ENCODE results near the gene MYO5B.

The MYO5B gene

DNA sequence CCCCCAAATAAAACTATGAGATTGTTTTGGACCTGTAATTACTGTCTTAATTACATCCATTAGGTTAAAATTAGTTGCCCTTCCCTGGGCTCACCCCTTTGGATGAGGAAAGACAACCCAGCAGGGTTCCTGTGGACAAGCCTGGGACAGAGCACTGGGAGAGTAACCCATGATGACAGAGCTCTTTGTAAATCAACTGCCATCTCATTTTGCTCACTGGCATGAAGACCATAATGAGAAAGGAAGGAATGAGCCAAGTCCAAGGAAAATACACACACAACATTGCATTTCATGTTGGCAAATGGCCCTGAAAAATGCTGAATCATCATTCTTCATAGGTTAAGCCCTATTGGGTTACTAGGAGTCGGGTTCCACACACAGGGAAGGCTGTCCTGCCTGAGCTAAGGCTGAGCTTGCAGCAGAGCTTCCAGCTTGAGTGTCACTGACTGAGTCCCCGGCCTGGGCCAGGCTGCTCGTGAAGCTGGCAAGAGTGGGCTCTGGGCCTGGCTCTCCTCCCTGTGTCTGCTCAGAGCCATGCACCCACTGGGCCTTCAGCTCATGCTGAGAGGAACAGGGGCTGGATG lies 287.5 kb downstream of the MYO5B start:
- no peak overlapping the region for H3K9ac ChIP-seq
- no peak overlapping the region for H3K27ac ChIP-seq
- H4K20me1 ChIP-seq (ENCODE audit: insufficient read depth) = no peaks in the 10 kb centered on the region
- TF ChIP-seq CTCF (conservative IDR thresholded peaks at IDR 0.05; ENCODE audit: low read depth, low read length) = no peak
- no peak overlapping the region for H3K4me3 ChIP-seq (IDR thresholded peaks at IDR 0.05; ENCODE audit: insufficient read depth, low read depth, low read length)
- no peak overlapping the region for H2AFZ ChIP-seq (ENCODE audit: low read depth)
- no peaks in the 10 kb centered on the region for H3K79me2 ChIP-seq (ENCODE audit: insufficient read depth, low read depth)
- no peak overlapping the region for H3K4me2 ChIP-seq
- no peaks in the 10 kb centered on the region for H3K27me3 ChIP-seq (ENCODE audit: insufficient read depth, low read depth)
- no peaks in the 10 kb centered on the region for H3K4me1 ChIP-seq (ENCODE audit: low read depth, poor library complexity, severe bottlenecking)
- no peaks in the 10 kb centered on the region for H3K36me3 ChIP-seq (ENCODE audit: insufficient read depth)

DNA sequence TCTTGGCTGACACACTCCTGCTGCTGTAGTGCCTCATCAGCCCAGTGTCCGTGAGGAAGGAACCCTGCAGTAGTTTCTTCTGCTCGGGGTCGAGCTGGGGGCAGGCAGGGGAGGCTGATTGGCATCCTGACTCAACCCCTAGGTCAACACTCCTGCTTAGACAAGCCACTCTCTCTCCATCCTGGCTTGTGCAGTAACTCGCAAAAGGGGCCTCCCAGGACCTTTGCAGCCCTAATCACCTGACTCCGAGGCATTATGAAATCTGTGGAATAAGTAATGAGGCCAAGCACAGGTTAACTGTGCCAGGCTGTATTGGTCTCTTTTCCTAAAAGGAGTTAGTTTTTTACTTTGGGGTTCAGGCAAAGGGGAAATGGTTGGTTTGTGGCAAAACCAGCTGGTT lies 289.2 kb downstream of the MYO5B start:
- H3K27me3 ChIP-seq (ENCODE audit: insufficient read depth, low read depth) = no peaks in the 10 kb centered on the region
- no peaks in the 10 kb centered on the region for H3K36me3 ChIP-seq (ENCODE audit: insufficient read depth)
- TF ChIP-seq CTCF (conservative IDR thresholded peaks at IDR 0.05; ENCODE audit: low read depth, low read length) = no peak
- no peak overlapping the region for H3K9ac ChIP-seq
- H3K4me2 ChIP-seq = no peak overlapping the region
- H3K27ac ChIP-seq = no peak overlapping the region
- H3K4me1 ChIP-seq (ENCODE audit: low read depth, poor library complexity, severe bottlenecking) = no peaks in the 10 kb centered on the region
- H3K4me3 ChIP-seq (IDR thresholded peaks at IDR 0.05; ENCODE audit: insufficient read depth, low read depth, low read length) = no peak overlapping the region
- H4K20me1 ChIP-seq (ENCODE audit: insufficient read depth) = no peaks in the 10 kb centered on the region
- H3K79me2 ChIP-seq (ENCODE audit: insufficient read depth, low read depth) = no peaks in the 10 kb centered on the region
- no peak overlapping the region for H2AFZ ChIP-seq (ENCODE audit: low read depth)

DNA sequence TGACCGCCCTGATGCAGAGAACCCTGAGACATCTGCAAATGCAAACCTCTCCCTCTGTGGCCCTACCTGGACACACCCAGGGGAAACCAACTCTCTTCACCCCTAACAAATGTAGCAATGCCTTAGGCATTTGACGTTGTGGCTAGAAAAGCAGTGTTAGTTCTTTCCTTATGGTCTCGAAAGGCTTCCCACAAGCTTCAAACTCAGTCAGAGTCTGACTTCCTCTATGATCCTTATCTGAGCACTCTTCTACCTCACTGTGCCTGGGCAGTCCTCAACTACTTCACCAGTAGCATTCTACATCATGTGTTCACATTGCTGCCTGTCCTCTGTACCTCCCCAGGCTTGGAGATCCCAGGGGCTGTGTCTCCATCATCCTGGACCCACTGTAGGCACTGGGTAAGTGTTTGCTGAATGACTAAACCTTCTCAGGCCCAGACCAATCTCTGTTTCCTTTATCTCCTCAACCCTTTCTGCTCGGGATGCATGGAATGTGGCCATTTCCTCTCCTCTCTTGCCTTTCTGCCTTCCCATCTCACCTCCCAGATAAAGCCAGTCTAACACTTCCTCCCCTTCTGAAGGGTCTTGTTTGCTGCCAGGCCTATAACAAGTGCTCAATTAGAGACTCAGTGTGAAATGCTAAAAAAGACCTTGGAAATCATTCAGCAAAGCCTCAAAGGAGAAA lies 289.9 kb downstream of the MYO5B start:
- Histone ChIP-seq H3K27ac (no peak overlapping the region), H3K4me1 (ENCODE audit: low read depth, poor library complexity, severe bottlenecking) (no peaks in the 10 kb centered on the region), H3K79me2 (ENCODE audit: insufficient read depth, low read depth) (no peaks in the 10 kb centered on the region), H3K9ac (no peak overlapping the region), H2AFZ (ENCODE audit: low read depth) (no peak overlapping the region), H4K20me1 (ENCODE audit: insufficient read depth) (no peaks in the 10 kb centered on the region), H3K4me2 (no peak overlapping the region), H3K36me3 (ENCODE audit: insufficient read depth) (no peaks in the 10 kb centered on the region), H3K27me3 (ENCODE audit: insufficient read depth, low read depth) (no peaks in the 10 kb centered on the region), H3K4me3 (IDR thresholded peaks at IDR 0.05; ENCODE audit: insufficient read depth, low read depth, low read length) (no peak overlapping the region)
- TF ChIP-seq CTCF (conservative IDR thresholded peaks at IDR 0.05; ENCODE audit: low read depth, low read length) = no peak

GRCh38 chr18:49901862-49902340 lies 293.0 kb downstream of the MYO5B start:
- no peaks in the 10 kb centered on the region for H4K20me1 ChIP-seq (ENCODE audit: insufficient read depth)
- TF ChIP-seq CTCF (conservative IDR thresholded peaks at IDR 0.05; ENCODE audit: low read depth, low read length) = no peak
- no peak overlapping the region for H3K4me2 ChIP-seq
- no peak overlapping the region for H3K27ac ChIP-seq
- H3K27me3 ChIP-seq (ENCODE audit: insufficient read depth, low read depth) = no peaks in the 10 kb centered on the region
- H2AFZ ChIP-seq (ENCODE audit: low read depth) = no peak overlapping the region
- no peak overlapping the region for H3K9ac ChIP-seq
- no peaks in the 10 kb centered on the region for H3K36me3 ChIP-seq (ENCODE audit: insufficient read depth)
- no peaks in the 10 kb centered on the region for H3K4me1 ChIP-seq (ENCODE audit: low read depth, poor library complexity, severe bottlenecking)
- no peak overlapping the region for H3K4me3 ChIP-seq (IDR thresholded peaks at IDR 0.05; ENCODE audit: insufficient read depth, low read depth, low read length)
- H3K79me2 ChIP-seq (ENCODE audit: insufficient read depth, low read depth) = no peaks in the 10 kb centered on the region
